ENCODE measurements around the gene EIF3C.
"Not testable (repeated sequence)": the region's sequence is repeated elsewhere in the genome, so short reads cannot be mapped to it uniquely, and the experiment has no call there.

EIF3C gene, protein sequence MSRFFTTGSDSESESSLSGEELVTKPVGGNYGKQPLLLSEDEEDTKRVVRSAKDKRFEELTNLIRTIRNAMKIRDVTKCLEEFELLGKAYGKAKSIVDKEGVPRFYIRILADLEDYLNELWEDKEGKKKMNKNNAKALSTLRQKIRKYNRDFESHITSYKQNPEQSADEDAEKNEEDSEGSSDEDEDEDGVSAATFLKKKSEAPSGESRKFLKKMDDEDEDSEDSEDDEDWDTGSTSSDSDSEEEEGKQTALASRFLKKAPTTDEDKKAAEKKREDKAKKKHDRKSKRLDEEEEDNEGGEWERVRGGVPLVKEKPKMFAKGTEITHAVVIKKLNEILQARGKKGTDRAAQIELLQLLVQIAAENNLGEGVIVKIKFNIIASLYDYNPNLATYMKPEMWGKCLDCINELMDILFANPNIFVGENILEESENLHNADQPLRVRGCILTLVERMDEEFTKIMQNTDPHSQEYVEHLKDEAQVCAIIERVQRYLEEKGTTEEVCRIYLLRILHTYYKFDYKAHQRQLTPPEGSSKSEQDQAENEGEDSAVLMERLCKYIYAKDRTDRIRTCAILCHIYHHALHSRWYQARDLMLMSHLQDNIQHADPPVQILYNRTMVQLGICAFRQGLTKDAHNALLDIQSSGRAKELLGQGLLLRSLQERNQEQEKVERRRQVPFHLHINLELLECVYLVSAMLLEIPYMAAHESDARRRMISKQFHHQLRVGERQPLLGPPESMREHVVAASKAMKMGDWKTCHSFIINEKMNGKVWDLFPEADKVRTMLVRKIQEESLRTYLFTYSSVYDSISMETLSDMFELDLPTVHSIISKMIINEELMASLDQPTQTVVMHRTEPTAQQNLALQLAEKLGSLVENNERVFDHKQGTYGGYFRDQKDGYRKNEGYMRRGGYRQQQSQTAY

DNA sequence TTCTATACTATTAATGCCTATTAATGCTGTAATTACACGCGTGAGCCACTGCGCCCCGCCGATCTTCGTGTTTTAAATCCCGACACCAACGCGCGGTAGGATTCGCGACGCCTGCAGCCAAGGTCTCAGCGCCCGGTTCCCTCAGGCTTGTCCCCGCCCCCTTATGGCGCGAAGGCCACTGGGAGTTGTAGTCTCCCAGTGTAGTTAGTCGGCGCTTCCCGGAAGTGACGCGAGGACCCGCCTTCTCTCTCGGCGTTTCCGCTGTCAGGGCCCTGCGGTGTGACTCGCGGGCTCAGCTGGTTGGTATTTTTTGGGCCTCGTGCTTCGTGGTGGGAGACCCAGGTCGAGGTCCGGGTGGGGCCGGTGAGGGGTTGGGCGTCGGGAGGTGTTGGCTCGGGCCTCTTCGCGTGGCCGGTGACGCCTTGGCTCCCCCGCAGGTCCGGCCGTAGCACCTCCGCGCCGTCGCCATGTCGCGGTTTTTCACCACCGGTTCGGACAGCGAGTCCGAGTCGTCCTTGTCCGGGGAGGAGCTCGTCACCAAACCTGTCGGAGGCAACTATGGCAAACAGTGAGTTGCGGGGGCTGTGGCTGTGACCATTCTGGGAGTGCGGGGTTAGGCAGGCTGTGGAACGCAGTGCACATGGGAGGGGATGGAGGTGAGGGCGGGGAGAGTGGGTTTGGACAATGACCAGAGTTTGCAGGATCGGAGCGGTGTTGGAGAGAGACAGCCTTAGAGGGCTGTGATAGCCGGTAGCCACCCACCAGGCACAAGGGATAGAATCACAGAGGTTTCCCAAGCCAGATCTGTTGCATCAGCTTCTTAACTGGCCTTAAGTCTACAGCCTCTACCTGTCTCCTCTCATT lies at the start of gene EIF3C:
Gene EIF3C (plus strand): TSS at position 245 of the 864 bp plus-strand sequence. CDS start 223 bp downstream, at position 468.
- peak within 1 kb of the TSS; percentile 48 for H3K4me3 ChIP-seq (replicated peaks; ENCODE audit: low read depth, low read length)
- DNase-seq (ENCODE audit: extremely low read depth, insufficient read length); H3K36me3 ChIP-seq (ENCODE audit: control insufficient read depth, insufficient read depth, low read length); H3K27me3 ChIP-seq (replicated peaks; ENCODE audit: control insufficient read depth, insufficient read depth, low read length): not testable (repeated sequence)

DNA sequence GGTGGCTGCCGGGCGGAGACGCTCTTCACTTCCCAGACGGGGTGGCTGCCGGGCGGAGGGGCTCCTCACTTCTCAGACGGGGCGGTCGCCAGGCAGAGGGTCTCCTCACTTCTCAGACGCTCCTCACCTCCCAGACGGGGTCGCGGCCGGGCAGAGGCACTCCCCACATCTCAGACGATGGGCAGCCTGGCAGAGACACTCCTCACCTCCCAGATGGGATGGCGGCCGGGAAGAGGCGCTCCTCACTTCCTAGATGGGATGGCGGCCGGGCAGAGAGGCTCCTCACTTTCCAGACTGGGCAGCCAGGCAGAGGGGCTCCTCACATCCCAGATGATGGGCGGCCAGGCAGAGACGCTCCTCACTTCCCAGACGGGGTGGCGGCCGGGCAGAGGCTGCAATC lies 45.0 kb upstream of the EIF3C start:
- DNase-seq (ENCODE audit: extremely low read depth, insufficient read length); H3K36me3 ChIP-seq (ENCODE audit: control insufficient read depth, insufficient read depth, low read length); H3K4me3 ChIP-seq (replicated peaks; ENCODE audit: low read depth, low read length); H3K27me3 ChIP-seq (replicated peaks; ENCODE audit: control insufficient read depth, insufficient read depth, low read length): not testable (repeated sequence)

DNA sequence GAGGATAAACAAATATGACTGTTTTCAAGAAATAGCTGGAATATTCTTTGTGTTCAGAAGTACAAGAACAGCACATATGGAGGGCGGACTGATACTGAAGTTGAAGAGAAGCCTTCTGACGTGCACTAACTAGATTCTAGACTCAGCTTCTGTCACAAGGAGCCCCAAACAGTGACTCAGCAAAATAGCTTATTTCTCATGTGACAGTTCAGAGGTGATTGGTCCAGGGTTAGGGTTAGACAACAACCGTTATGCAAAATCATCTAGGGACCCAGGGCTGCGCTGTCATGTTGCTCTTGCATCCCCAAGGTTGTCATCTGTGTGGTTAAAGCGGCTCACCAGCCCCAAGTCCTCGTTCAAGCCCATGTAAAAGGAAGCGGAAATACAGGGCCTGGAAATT lies 43.8 kb upstream of the EIF3C start:
- not testable (repeated sequence) for DNase-seq (ENCODE audit: extremely low read depth, insufficient read length); H3K27me3 ChIP-seq (replicated peaks; ENCODE audit: control insufficient read depth, insufficient read depth, low read length); H3K4me3 ChIP-seq (replicated peaks; ENCODE audit: low read depth, low read length); H3K36me3 ChIP-seq (ENCODE audit: control insufficient read depth, insufficient read depth, low read length)

DNA sequence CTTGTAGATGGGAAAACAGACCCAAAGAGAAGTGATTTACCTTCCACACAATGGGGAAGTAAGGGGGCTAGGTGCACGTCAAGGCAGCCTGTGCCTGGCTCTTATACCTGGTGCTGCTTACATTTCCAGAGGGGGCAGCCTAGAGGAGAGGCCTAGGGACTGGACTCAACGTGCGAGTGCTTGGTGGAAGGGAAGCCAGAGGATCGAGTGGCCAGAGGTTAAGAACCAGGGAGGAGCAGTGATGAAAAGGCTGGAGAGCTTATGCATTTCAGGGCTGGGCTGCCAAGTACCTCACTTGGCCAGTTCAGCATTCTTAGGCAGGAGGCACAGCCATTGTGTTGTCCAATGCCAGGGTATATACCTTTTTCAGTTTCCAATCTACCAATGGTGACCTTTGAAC lies 43.1 kb upstream of the EIF3C start:
- H3K27me3 ChIP-seq (replicated peaks; ENCODE audit: control insufficient read depth, insufficient read depth, low read length); H3K36me3 ChIP-seq (ENCODE audit: control insufficient read depth, insufficient read depth, low read length); DNase-seq (ENCODE audit: extremely low read depth, insufficient read length); H3K4me3 ChIP-seq (replicated peaks; ENCODE audit: low read depth, low read length): not testable (repeated sequence)

DNA sequence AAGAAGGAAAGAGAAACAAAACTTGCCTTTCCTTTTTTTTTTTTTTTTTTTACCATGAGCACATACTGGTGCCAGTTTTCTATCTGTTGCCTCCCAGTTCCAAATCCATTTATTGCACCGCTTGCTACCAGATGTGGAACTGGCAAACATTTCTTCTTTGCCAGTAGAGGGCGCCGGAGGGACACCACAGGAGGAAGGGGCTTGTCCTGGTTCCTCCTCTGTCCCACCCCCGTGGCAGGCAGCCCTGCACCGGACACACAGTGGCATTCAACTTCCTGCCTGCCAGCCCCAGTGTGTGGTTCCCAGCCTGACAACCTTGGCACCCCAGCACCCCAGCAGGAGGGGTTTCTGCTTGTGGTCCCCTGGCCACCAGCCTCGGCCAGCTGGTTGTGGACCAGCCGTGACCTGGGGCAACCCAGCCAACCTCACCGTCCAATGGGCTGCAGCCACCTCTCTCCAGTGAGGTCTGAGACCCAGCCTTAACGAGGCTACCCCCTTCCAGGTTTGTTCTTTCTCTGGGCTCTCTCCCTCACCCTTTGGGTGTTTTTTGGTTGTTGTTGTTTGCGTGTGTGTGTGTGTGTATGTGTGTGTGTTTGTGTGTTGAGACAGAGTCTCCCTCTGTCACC lies 22.8 kb upstream of the EIF3C start:
- not testable (repeated sequence) for DNase-seq (ENCODE audit: extremely low read depth, insufficient read length); H3K4me3 ChIP-seq (replicated peaks; ENCODE audit: low read depth, low read length); H3K27me3 ChIP-seq (replicated peaks; ENCODE audit: control insufficient read depth, insufficient read depth, low read length); H3K36me3 ChIP-seq (ENCODE audit: control insufficient read depth, insufficient read depth, low read length)

DNA sequence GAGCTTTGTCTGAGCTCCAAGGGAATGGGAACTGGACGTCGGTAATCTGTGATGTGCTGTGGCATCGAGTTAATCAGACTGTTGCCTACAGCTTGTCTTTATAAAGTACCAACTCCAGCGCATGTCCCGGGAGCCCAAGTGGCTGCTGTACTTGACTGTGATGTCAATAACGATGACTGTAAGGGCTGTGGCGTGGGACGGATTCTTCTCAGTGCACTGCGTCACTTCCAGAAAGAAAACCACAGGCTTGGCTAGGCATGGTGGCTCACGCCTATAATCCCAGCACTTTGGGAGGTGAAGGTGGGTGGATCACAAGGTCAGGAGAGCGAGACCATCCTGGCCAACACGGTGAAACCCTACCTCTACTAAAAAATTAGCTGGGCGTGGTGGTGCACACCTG lies 21.8 kb upstream of the EIF3C start:
- H3K4me3 ChIP-seq (replicated peaks; ENCODE audit: low read depth, low read length); DNase-seq (ENCODE audit: extremely low read depth, insufficient read length); H3K27me3 ChIP-seq (replicated peaks; ENCODE audit: control insufficient read depth, insufficient read depth, low read length); H3K36me3 ChIP-seq (ENCODE audit: control insufficient read depth, insufficient read depth, low read length): not testable (repeated sequence)

DNA sequence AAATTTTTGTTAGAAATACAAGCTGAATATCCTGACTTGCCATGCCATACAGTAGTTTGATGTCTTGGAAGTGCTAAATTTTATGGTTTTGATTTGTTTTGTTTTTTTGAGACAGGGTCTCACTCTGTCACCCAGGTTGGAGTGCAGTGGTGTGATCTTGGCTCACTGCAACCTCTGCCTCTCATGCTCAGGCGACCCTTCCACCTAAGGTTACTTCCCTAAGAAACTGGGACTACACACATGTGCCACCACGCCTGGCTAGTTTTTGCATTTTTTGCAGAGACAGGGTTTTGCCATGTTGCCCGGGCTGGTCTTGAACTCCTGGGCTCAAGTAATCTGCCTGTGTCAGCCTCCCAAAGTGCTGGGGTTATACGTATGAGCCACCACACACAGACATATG lies 19.5 kb upstream of the EIF3C start:
- H3K27me3 ChIP-seq (replicated peaks; ENCODE audit: control insufficient read depth, insufficient read depth, low read length); H3K36me3 ChIP-seq (ENCODE audit: control insufficient read depth, insufficient read depth, low read length); DNase-seq (ENCODE audit: extremely low read depth, insufficient read length); H3K4me3 ChIP-seq (replicated peaks; ENCODE audit: low read depth, low read length): not testable (repeated sequence)

DNA sequence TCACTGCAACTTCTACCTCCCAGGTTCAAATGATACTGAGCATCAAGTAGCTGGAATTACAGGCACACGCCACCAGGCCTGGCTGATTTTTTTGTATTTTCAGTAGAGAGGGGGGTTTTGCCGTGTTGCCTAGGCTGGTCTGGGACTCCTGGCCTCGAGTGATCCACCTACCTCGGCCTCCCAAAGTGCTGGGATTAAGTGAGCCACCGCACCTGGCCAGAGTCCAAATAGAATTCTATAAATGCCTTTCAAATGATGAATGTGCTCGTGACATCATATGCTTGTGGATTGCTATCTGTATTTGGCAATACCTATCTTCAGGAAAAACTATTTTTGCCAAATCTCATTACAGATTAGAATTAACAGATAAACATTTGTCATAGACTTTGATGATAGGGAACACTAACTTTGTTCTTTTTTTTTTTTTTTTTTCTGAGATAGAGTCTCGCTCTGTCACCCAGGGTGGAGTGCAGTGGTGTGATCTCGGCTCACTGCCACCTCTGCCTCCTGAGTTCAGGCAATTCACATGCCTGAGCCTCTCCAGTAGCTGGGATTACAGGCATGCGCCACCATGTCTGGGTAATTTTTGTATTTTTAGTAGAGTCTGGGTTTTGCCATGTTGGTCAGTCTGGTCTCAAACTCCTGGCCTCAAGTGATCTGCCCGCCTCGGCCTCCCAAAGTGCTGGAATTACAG lies 17.9 kb upstream of the EIF3C start:
- H3K4me3 ChIP-seq (replicated peaks; ENCODE audit: low read depth, low read length); H3K27me3 ChIP-seq (replicated peaks; ENCODE audit: control insufficient read depth, insufficient read depth, low read length); DNase-seq (ENCODE audit: extremely low read depth, insufficient read length); H3K36me3 ChIP-seq (ENCODE audit: control insufficient read depth, insufficient read depth, low read length): not testable (repeated sequence)

DNA sequence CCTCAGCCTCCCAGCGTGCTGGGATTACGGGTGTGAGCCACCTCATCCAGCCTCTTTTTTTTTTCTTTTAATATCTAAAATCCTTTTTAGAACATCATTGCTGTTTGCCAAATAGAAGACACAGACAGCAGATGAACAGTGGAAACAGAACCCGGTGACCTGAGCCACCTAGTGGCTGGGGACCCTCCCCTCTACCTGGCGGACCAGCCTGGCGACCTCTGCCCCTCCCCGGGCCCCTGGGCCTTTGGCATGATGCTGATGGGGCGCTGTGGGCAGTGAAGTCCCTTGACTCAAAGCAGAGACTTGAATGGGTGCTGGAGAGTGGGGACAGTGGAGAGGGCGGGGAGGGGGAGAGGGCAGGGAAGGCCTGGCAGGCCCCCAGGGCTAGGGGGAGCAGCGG lies 11.5 kb upstream of the EIF3C start:
- not testable (repeated sequence) for H3K4me3 ChIP-seq (replicated peaks; ENCODE audit: low read depth, low read length); DNase-seq (ENCODE audit: extremely low read depth, insufficient read length); H3K27me3 ChIP-seq (replicated peaks; ENCODE audit: control insufficient read depth, insufficient read depth, low read length); H3K36me3 ChIP-seq (ENCODE audit: control insufficient read depth, insufficient read depth, low read length)

DNA sequence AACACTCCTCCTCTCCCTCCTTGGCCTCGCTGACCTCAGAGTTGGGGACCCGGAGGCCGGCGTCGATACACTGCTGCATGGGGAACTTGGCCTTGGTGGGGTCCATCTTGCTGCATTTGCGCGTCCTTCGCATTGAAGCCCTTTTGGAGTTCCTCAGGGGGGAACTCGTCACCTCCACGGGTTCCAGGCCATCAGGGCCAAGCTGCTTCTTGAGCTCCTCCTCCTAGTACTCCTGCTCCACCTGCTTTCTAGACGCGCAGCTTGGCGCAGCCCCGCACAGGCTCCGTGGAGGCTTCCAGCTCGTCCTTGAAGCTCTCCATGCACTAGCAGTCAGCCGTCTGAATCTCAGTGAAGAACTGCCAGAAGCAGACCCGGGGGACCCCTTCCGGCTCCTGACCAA lies 10.9 kb upstream of the EIF3C start:
- not testable (repeated sequence) for H3K4me3 ChIP-seq (replicated peaks; ENCODE audit: low read depth, low read length); DNase-seq (ENCODE audit: extremely low read depth, insufficient read length); H3K27me3 ChIP-seq (replicated peaks; ENCODE audit: control insufficient read depth, insufficient read depth, low read length); H3K36me3 ChIP-seq (ENCODE audit: control insufficient read depth, insufficient read depth, low read length)

DNA sequence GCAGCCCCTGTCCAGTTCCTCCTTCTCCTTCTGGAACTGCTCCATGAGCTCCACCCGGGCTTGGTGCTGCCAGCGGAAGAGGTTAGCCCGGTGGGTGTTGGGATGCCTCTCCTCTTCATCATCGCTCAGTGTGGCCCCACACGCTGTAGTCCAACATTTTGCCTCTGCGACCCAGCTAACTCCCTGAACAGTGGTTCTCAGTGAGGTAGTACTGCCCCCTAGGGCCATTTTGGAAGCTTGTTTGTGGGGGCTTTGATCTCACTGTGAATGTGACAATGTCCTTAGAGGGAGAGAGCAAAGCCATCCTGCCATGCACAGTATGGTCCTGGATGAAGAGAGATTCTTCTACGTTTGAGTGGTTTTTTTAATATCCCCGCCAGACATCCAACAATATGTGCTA lies 9.9 kb upstream of the EIF3C start:
- H3K27me3 ChIP-seq (replicated peaks; ENCODE audit: control insufficient read depth, insufficient read depth, low read length); DNase-seq (ENCODE audit: extremely low read depth, insufficient read length); H3K36me3 ChIP-seq (ENCODE audit: control insufficient read depth, insufficient read depth, low read length); H3K4me3 ChIP-seq (replicated peaks; ENCODE audit: low read depth, low read length): not testable (repeated sequence)

DNA sequence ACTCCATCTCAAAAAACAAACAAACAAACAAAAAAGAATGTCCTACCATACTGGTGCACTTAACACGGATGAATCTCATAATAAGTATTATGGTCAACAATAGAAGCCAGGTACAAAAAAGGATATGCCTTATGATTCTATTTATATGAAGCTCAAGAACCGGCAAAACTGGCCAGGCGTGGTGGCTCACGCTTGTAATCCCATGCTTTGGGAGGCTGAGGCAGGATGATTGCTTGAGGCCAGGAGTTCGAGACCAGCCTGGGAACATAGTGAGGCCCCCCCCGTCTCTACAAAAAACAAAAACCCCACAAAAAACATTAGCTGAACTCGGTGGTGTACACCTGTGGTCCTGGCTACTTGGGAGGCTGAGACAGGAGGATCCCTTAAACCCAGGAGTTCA lies 7.0 kb upstream of the EIF3C start:
- H3K27me3 ChIP-seq (replicated peaks; ENCODE audit: control insufficient read depth, insufficient read depth, low read length); H3K4me3 ChIP-seq (replicated peaks; ENCODE audit: low read depth, low read length); H3K36me3 ChIP-seq (ENCODE audit: control insufficient read depth, insufficient read depth, low read length); DNase-seq (ENCODE audit: extremely low read depth, insufficient read length): not testable (repeated sequence)
